ENCODE results near the gene FBXL14.

The FBXL14 gene

GRCh38 chr12:1618489-1618888 lies 24.1 kb upstream of the FBXL14 start:
- Histone ChIP-seq H3K27ac (ENCODE audit: low read depth, low read length) (no peak overlapping the region), H3K79me2 (ENCODE audit: insufficient read depth, low read length) (no peaks in the 10 kb centered on the region), H3K9me2 (replicated peaks; ENCODE audit: insufficient read depth, low read length) (no peaks in the 10 kb centered on the region), H3K36me3 (ENCODE audit: low read length) (no peaks in the 10 kb centered on the region), H4K20me1 (ENCODE audit: low read depth, low read length) (no peaks in the 10 kb centered on the region), H2AFZ (ENCODE audit: low read depth, low read length, severe bottlenecking) (no peak overlapping the region), H3K9ac (ENCODE audit: low read length) (no peak overlapping the region), H3F3A (ENCODE audit: insufficient read depth) (no peaks in the 10 kb centered on the region), H3K27me3 (ENCODE audit: low read length) (no peaks in the 10 kb centered on the region), H3K4me2 (ENCODE audit: low read depth, low read length, poor library complexity, severe bottlenecking) (no peak overlapping the region), H3K9me3 (ENCODE audit: insufficient read depth, low read length) (no peaks in the 10 kb centered on the region), H3K4me3 (ENCODE audit: insufficient read depth, low read length, poor library complexity, severe bottlenecking) (no peak overlapping the region)
- no peak for TF ChIP-seq CTCF (IDR thresholded peaks at IDR 0.05; ENCODE audit: insufficient read depth, low read length, poor library complexity, severe bottlenecking)
- no peak for TF ChIP-seq EZH2phosphoT487 (conservative IDR thresholded peaks at IDR 0.05; ENCODE audit: low read length)

GRCh38 chr12:1616233-1617066 lies 22.1 kb upstream of the FBXL14 start:
- H3K4me3 ChIP-seq (ENCODE audit: insufficient read depth, low read length, poor library complexity, severe bottlenecking), result no peak overlapping the region
- H3K9ac ChIP-seq (ENCODE audit: low read length), result no peak overlapping the region
- no peaks in the 10 kb centered on the region for H3F3A ChIP-seq (ENCODE audit: insufficient read depth)
- no peak overlapping the region for H2AFZ ChIP-seq (ENCODE audit: low read depth, low read length, severe bottlenecking)
- no peaks in the 10 kb centered on the region for H3K9me2 ChIP-seq (replicated peaks; ENCODE audit: insufficient read depth, low read length)
- no peak overlapping the region for H3K27ac ChIP-seq (ENCODE audit: low read depth, low read length)
- no peaks in the 10 kb centered on the region for H3K9me3 ChIP-seq (ENCODE audit: insufficient read depth, low read length)
- H3K4me2 ChIP-seq (ENCODE audit: low read depth, low read length, poor library complexity, severe bottlenecking), result no peak overlapping the region
- TF ChIP-seq EZH2phosphoT487 (conservative IDR thresholded peaks at IDR 0.05; ENCODE audit: low read length) (no peak), CTCF (IDR thresholded peaks at IDR 0.05; ENCODE audit: insufficient read depth, low read length, poor library complexity, severe bottlenecking) (no peak)
- H4K20me1 ChIP-seq (ENCODE audit: low read depth, low read length), result no peaks in the 10 kb centered on the region
- H3K79me2 ChIP-seq (ENCODE audit: insufficient read depth, low read length), result no peaks in the 10 kb centered on the region
- H3K36me3 ChIP-seq (ENCODE audit: low read length), result no peaks in the 10 kb centered on the region
- no peaks in the 10 kb centered on the region for H3K27me3 ChIP-seq (ENCODE audit: low read length)

GRCh38 chr12:1614360-1614759 lies 20.0 kb upstream of the FBXL14 start:
- Histone ChIP-seq H3K27ac (ENCODE audit: low read depth, low read length) (no peak overlapping the region), H3K27me3 (ENCODE audit: low read length) (no peaks in the 10 kb centered on the region), H3K9me2 (replicated peaks; ENCODE audit: insufficient read depth, low read length) (no peaks in the 10 kb centered on the region), H4K20me1 (ENCODE audit: low read depth, low read length) (no peaks in the 10 kb centered on the region), H3K9me3 (ENCODE audit: insufficient read depth, low read length) (no peaks in the 10 kb centered on the region), H3K9ac (ENCODE audit: low read length) (no peak overlapping the region), H3K36me3 (ENCODE audit: low read length) (no peaks in the 10 kb centered on the region), H3K4me2 (ENCODE audit: low read depth, low read length, poor library complexity, severe bottlenecking) (no peak overlapping the region), H3K4me3 (ENCODE audit: insufficient read depth, low read length, poor library complexity, severe bottlenecking) (no peak overlapping the region), H3K79me2 (ENCODE audit: insufficient read depth, low read length) (no peaks in the 10 kb centered on the region), H3F3A (ENCODE audit: insufficient read depth) (no peaks in the 10 kb centered on the region), H2AFZ (ENCODE audit: low read depth, low read length, severe bottlenecking) (no peak overlapping the region)
- TF ChIP-seq EZH2phosphoT487 (conservative IDR thresholded peaks at IDR 0.05; ENCODE audit: low read length), result no peak
- no peak for TF ChIP-seq CTCF (IDR thresholded peaks at IDR 0.05; ENCODE audit: insufficient read depth, low read length, poor library complexity, severe bottlenecking)

Measured in SU-DHL-6 (cell line).